WERI-Rb-1 (cell line): ENCODE results near the gene STEAP3.

Source experiments
- DNase-seq: peaks from one replicate; pipeline ENCODE4 v3.0.0-alpha.2; 2020
- H3K27ac ChIP-seq: fragments of 250-450 bp; sonication (Bioruptor Pico); 2 replicates; pipeline ENCODE4 v1.5.1; 2020; ENCODE audit warnings: mild to moderate bottlenecking, moderate library complexity
- H3K27me3 ChIP-seq: fragments of 250-450 bp; sonication (Bioruptor Pico); 2 replicates; pipeline ENCODE4 v1.5.1; 2021; ENCODE audit warnings: mild to moderate bottlenecking, low read depth, moderate library complexity; ENCODE audit not compliant: insufficient read depth, severe bottlenecking
- H3K36me3 ChIP-seq: fragments of 250-450 bp; sonication (Bioruptor Pico); 2 replicates; pipeline ENCODE4 v1.5.1; 2020; ENCODE audit warnings: mild to moderate bottlenecking, moderate library complexity
- H3K4me3 ChIP-seq: 2 replicates; pipeline ENCODE4 v1.5.1; 2011; ENCODE audit warnings: low read depth, mild to moderate bottlenecking, control low read depth, low read length
- H3K9me3 ChIP-seq: fragments of 250-450 bp; sonication (Bioruptor Pico); 2 replicates; pipeline ENCODE4 v1.5.1; 2021; ENCODE audit warnings: mild to moderate bottlenecking, moderate library complexity; ENCODE audit not compliant: severe bottlenecking
- CTCF ChIP-seq: IDR thresholded peaks from 2 replicates; pipeline ENCODE4 v1.5.1; 2011; ENCODE audit warnings: low read depth, mild to moderate bottlenecking, control low read depth, inconsistent platforms, low read length

The STEAP3 gene

GRCh38 chr2:119288576-119288975 lies 64.9 kb downstream of the STEAP3 start:
- H3K4me3 ChIP-seq: no peak overlapping the region
- DNase-seq: no peak
- no peaks in the 10 kb centered on the region for H3K27me3 ChIP-seq
- no peaks in the 10 kb centered on the region for H3K36me3 ChIP-seq
- no peak for TF ChIP-seq CTCF
- no peak overlapping the region for H3K27ac ChIP-seq
- no peaks in the 10 kb centered on the region for H3K9me3 ChIP-seq

- Histone ChIP-seq H3K9me3 (no peaks in the 10 kb centered on the region), H3K27ac (no peak overlapping the region), H3K4me3 (no peak overlapping the region), H3K27me3 (no peaks in the 10 kb centered on the region), H3K36me3 (no peaks in the 10 kb centered on the region)
- TF ChIP-seq CTCF: no peak
- no peak for DNase-seq
These were observed 65.5 kb downstream of the STEAP3 start for GRCh38 chr2:119289093-119289492.

- Histone ChIP-seq H3K27me3 (no peaks in the 10 kb centered on the region), H3K36me3 (no peaks in the 10 kb centered on the region), H3K4me3 (no peak overlapping the region), H3K9me3 (no peaks in the 10 kb centered on the region), H3K27ac (no peak overlapping the region)
- no peak for DNase-seq
- TF ChIP-seq CTCF: no peak
These were observed 66.0 kb downstream of the STEAP3 start for GRCh38 chr2:119289642-119290041.

GRCh38 chr2:119290859-119291587 lies 67.4 kb downstream of the STEAP3 start:
- H3K9me3 ChIP-seq: no peaks in the 10 kb centered on the region
- no peak overlapping the region for H3K27ac ChIP-seq
- H3K4me3 ChIP-seq: no peak overlapping the region
- peak; percentile 96 for TF ChIP-seq CTCF
- H3K27me3 ChIP-seq: no peaks in the 10 kb centered on the region
- H3K36me3 ChIP-seq: no peaks in the 10 kb centered on the region
- peak; percentile 92 for DNase-seq

GRCh38 chr2:119291588-119292167 lies 68.0 kb downstream of the STEAP3 start:
- H3K27ac ChIP-seq: no peak overlapping the region

More at GRCh38 chr2:119291588-119292167, 68.0 kb downstream of the STEAP3 start:
- Histone ChIP-seq H3K4me3 (no peak overlapping the region), H3K36me3 (no peaks in the 10 kb centered on the region), H3K27me3 (no peaks in the 10 kb centered on the region), H3K9me3 (no peaks in the 10 kb centered on the region)
- no peak for DNase-seq
- no peak for TF ChIP-seq CTCF
